Glomerular endothelial cell (primary cell): ENCODE data around the gene DCLK2. TPM values are rescaled to one million over a fixed set of nuclear protein-coding genes. Genes with fewer than 3 reads are reported as not detected.

Experiments
- DNase-seq: peaks from one replicate; pipeline ENCODE4 v3.0.0-alpha.2; 2011; ENCODE audit warnings: low read depth, low spot score; ENCODE audit errors: extremely low read depth
- total RNA-seq: library from RNA; depleted of rRNA; stranded (reverse); fragments of >200 nt; gene quantifications from 2 replicates; pipeline ENCODE4 v1.2.3, GENCODE V29; 2015

The DCLK2 gene
- total RNA-seq, 1 donor from 2014 or later: 10.0 TPM

DNA sequence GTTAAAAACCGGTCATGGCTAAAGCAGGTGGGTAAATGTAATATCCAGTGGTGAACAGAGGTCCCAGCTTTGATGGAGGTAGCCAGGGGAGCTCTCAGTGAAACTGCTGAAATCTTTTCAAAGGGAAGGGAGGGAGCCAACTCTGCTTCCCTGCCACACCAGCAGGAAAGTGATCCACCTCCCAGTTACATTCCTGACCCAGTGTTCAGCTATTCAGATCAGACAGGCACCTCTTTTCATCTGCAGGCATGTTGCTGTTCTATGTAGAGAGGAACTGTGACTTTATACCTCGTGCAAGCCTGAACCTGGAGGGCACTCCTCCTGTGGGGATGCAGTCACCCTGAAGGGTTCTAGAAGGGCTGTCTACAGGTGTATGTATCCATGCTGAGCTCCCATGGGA lies 37.6 kb downstream of the DCLK2 start:
- DNase-seq: no peak

- no peak for DNase-seq
Measured at GRCh38 chr4:150116506-150116905, 38.3 kb downstream of the DCLK2 start.

- no peak for DNase-seq
Measured at GRCh38 chr4:150117094-150117493, 38.8 kb downstream of the DCLK2 start.

GRCh38 chr4:150117629-150118028 lies 39.4 kb downstream of the DCLK2 start:
- no peak for DNase-seq

- DNase-seq: no peak
Measured at GRCh38 chr4:150119492-150119891, 41.2 kb downstream of the DCLK2 start.

DNA sequence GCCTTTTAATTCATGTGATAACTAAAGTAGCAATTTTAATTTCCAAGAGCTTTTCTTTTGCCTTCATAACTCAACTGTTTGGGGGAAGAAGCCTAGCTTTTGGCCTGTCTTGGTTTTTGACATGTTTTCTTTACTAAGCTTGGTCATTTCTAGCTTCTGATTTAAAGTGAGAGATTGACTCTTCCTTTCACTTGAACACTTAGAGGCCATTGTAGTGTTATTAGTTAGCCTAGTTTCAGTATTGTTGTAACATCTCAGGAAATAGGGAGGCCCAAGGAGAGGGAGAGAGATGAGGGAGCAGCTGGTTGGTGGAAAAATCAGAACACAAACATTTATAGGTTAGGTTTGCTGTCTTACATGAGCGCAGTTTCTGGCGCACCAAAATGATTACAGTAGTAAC lies 44.8 kb downstream of the DCLK2 start:
- DNase-seq: no peak

DNA sequence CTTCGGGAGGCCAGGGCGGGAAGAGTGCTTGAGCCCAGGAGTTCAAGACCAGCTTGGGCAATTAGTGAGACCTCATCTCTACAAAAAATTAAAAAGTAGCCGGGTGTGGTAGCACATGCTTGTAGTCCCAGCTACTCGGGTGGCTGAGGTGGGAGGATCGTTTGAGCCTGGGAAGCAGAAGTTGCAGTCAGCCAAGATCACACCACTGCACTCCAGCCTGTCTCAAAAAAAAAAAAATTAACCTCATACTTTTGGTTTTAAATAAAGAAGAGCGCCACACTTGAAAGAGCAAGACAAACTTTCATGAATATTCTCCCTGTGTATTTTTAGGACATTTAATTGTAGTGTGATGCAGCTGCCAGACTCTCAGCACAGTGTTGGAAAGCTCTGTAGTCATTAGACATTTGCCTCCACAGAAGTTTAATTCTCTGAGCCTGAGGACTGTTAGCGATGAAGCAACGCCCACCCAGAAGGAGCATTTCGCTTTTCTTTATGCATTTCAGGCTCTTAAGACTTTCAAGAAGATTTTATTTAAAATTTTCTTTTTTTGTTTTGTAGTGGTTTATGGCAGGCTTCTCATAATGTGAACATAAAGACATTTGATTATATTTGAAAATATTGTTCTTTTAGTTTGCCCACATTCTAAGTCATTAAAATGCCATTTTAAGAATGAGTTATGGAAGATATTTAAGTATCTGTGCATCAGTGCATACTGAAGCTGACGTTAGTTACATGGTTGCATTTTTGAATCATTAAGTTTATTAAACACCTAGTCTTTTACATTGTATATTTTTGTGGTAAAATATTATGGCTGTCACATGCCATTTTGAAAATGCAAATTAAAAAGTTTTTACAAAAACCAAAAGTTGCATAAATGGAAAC lies 45.8 kb downstream of the DCLK2 start:
- DNase-seq: no peak

DNA sequence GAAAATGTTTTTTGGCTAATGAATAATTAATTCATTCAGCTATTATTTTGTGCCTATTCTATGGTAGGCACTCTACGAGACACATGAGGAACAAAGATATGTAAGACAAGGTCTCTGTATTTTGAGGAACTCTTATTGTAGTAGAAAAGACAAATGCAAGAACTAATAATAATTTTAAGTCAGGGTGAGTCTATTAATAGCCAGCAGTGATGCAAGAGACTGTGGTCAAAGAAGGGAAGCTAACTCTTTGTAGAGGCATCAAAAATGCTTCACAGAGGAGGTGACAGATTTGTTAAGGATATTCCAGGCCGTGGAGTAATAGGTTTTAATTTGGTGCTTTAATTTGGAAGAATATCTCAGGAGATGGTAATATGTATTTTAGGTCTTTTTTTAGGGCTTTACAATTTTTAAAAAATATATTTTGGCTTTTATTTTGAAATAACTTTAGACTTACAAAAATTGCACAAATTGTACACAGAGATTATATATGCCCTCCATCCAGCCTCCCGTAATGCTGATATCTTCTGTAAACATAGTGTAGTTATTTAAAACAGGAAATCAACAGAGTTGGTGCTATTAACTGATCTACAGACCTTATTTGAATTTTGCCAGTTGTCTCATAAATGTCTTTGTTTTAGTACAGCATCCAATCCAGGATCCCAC lies 48.1 kb downstream of the DCLK2 start:
- DNase-seq: no peak

GRCh38 chr4:150126864-150127203 lies 48.6 kb downstream of the DCLK2 start:
- no peak for DNase-seq

- DNase-seq: no peak
Measured at GRCh38 chr4:150127757-150128156, 49.5 kb downstream of the DCLK2 start.

DNA sequence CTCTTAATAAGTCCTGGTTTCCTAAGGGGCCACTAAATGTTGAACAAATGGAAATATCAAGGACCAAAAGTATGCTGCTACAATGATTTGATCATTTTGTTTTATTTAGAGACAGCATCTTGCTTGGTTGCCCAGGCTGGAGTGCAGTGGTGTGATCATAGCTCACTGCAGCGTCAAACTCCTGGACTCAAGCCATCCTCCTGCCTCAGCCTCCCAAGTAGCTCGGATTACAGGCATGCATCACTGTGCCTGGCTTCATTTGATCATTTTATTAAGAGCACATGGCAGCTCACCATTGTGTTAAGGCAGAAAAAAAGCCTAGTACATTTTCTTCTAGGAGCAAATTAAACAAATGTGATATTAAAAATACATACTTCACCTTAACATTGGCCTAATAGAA lies 52.7 kb downstream of the DCLK2 start:
- DNase-seq: no peak

GRCh38 chr4:150131581-150132228 lies 53.5 kb downstream of the DCLK2 start:
- DNase-seq: no peak

DNA sequence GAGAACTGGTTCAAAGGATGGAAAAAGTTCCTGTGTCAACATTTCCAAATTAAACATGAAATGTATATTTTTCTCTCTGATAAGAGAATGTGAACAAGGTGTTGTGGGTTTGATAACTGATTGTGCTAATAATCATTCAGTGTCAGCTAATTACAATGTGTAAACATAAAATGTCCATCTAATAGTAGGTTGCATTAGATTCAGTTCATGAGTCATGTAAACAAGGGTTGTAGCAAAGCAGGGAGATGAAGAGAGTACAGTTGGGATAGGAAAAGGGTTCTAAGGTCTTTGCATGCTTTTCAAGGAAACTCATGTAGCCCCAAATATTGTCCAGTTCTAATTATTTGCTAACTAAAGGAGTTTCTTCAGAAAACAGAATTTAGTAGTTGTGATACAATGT lies 55.4 kb downstream of the DCLK2 start:
- no peak for DNase-seq

GRCh38 chr4:150135134-150135772 lies 57.0 kb downstream of the DCLK2 start:
- no peak for DNase-seq

- no peak for DNase-seq
Measured at GRCh38 chr4:150136036-150136435, 57.8 kb downstream of the DCLK2 start.

GRCh38 chr4:150136481-150136880 lies 58.2 kb downstream of the DCLK2 start:
- DNase-seq: no peak

DNA sequence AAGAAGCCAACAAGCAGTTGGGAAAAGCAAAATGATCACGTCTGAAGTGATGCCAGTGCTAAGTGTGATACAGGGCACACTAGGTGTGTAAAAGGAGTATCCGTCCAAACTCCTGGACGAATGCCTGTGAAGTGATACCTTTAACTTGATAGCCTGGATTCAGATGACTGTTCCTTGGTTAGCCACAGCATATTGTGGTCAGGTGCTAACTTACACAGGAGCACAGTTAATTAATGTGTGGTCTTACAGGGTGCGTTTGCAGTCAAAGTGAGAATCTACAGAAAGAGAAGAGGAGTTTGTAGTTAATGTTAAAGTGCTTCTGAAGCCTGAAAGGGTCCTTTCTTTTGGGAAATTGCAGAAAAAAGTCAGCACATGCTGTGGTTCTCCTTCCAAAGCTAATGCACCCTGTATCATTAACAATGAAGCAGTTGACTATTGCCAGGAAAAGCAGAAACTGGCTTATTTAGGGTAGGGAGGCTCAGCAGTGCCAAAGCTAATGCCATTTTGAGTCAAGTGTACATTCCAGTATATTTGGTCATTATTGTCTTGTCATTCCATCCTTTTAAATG lies 61.1 kb downstream of the DCLK2 start:
- no peak for DNase-seq

GRCh38 chr4:150140774-150141400 lies 62.6 kb downstream of the DCLK2 start:
- no peak for DNase-seq

DNA sequence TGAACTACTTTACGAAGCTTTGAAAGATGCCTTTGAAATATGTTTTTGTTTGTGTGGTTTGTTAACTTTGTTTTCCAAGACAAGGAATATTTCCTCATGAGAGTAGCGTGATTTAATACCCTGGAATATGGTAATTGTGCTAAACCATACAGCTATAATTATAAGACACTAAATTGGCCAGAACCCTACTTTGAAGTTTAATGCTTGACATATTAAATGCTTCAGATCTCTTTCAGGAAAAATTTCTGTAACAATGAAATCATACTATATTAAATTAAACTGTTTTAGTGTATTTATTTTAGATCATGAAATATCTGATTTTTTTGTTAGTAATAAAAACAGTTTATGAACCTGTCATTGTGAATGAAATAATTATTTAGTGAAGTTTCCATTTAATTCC lies 63.5 kb downstream of the DCLK2 start:
- DNase-seq: no peak

- DNase-seq: no peak
Measured at GRCh38 chr4:150142831-150143230, 64.6 kb downstream of the DCLK2 start.
